GM19025 (cell line): ENCODE measurements around the gene RDM1.

ENCODE experiments used
- ATAC-seq: cut with Tn5 transposase; IDR thresholded peaks from one replicate; pipeline ENCODE4 v1.9.1; 2021; ENCODE audit warnings: mild to moderate bottlenecking, low read depth, moderate library complexity; ENCODE audit not compliant: unreplicated experiment

RDM1 gene

DNA sequence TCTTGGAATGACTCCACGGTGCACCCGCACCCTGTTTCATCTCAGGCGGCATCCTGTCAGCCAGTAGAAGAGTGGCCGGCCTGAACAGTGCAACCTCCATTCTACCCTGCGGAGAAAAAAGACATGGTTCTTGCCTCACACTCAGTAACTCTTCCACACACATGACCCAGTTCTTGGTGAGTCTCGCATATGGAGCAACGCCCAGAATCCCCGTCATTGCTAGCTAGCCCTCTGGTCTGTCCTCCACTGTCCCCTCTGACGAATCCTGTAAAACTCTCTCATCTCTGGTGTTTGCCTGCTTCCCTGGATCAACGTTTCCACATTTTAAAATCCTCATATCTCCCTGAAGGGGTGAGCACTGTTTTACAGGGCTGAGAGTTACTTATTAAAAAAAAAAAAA is 4.2 kb upstream of the RDM1 start:
- ATAC-seq, result no peak

DNA sequence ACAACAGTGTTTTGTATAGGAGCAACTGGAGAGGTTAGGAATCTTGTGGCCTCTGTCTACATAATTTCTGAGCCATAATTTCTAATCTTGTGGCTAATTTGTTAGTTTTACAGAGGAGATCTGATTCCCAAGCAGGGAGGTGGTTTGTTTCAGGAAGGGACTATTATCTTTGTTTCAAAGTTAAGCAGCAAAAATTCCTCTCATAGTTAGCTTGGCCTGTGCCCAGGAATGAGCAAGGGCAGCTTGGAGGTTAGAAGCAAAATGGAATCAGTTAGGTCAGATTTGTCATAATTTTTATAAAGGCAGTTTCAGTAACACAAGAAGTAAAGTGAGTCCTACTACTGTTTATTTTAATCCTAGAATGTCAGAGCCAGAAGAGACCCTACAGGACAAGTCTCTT is 2.0 kb upstream of the RDM1 start:
- no peak for ATAC-seq

DNA sequence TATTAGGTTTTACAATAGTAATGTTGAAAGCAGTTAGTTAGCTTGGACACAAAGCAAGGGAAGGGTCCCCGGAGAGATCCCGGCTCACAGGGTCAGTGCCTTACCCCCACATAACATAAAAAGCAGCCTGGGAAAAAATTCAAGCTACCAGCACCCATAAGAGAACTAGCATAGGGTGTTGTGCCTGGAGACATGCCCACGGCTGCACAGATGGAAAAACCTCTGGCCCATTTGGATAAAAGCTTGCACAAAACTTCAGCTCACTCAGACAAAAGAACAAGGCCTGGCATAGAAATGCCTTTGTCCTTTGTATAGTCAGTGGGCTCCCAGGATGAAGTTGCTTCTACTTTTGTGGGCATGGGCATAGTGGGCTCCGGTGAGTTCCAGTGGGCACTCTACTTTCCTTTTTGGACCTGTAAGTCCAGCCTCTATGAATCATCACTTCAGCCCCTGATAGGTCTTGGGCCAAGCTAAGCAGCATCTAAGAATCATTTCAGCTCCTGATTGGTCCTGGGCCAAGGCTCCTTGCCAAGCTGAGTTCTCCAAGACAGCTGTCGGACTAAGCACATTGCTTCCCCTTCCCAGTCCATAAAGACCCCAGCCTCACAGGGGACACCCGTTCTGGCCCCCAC is 1.3 kb upstream of the RDM1 start:
- no peak for ATAC-seq

DNA sequence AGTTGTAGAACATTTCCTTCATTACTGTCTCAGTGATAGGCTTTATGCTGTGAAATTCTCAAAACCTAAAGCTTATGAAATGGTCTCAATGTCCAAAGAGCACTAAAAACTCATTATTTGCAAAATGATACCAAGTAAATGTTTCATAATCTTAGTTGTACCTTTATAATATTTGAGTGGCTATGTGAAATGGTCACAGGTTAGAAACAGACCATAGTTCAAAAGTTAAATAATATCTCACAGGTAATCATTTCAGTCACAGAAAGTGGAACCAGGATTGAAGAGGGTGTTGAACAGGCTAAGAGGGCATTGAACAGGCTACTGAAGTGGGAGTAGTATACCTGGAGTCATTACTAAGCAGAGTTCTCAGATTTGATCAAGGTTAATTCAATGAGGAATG is 2.9 kb downstream of the RDM1 start:
- no peak for ATAC-seq

DNA sequence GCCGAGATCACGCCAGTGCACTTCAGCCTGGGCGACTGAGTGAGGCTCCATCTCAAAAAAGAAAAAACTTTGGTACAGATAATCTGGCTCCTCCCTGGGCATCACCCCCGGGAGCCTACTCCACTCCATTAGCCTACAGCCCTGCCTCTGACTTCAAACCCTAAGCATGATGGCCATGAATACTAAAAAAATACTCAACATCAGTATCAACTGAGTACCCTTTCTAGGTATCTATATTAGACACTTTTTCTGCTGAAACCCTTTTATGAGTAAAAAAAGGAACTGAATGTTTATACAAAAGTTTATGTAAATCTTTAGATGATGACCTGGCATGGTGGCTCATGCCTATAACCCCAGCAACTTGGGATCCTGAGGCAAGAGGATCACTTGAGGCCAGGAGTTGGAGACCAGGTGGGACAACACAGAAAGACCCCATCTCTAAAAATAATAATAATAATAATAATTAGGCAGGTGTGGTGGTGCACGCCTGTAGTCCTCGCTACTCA is 6.9 kb downstream of the RDM1 start:
- no peak for ATAC-seq

DNA sequence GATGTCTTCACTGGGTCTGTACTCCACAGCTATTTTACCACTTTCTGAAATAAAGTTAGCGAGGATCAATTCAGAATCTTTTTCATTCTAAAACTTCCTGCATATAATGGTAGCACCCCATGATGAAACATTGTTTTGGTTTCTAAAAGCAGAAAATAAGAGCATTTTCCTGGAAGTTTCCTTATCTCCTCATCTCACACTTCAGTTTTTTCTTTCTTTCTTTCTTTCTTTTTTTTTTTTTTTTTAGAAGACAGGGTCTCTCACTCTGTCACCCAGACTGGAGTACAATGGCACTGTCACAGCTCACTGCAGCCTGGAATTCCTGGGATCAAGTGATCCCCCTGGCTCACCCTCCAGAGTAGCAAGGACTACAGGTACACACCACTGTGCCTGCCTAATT is 10.3 kb downstream of the RDM1 start:
- ATAC-seq, result no peak

DNA sequence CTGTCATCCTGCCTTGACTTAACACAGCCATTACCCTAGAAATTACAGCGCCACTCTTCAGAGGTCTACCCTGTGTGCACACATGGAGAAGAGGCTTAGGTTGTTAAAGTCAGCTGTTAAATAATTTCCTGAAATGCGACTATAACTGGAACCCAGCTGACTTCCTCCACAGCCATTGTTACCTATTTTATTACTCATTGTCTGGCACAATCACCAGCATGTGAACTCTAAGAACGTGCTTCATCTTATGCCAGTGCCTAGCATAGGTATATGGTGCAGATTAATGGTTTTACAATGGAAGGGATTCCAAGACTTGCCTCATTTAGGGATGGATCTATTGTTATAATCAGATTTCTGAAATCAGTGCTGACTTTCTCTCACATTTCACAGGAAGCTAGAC is 11.9 kb downstream of the RDM1 start:
- no peak for ATAC-seq

DNA sequence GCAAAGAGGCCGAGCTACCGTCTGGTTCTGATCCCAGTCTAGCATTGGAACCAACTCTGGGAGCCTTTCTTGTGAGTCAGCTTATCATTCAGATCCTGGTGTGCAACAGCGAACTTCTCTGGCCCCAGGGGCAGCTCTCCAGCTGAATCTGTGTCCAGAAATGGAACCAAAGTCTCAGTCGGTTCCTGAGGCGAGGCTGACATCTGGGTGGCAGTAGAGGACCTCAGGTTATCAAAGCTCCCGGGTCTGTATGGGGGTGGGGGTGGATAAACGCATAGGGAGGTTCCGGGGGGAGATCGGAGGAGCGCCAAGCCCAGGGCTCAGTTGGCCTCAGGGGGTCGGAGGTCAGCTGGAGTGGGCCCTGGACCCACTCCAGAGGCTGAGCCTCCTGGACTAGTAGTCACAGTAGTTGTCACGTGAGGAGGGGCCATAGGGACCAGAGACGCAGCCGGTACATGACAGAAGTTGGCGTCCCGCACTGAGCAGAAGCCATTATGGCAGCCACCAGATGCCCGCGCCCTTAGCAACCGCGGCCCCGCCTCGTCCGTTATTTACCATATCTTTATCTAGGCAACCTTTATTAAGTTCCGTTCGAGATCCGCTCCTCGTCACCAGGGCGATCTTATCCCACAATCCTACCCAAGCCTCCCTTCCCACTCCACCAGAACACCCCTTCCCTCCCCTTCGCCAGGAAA is 12.9 kb downstream of the RDM1 start:
- ATAC-seq, result no peak

DNA sequence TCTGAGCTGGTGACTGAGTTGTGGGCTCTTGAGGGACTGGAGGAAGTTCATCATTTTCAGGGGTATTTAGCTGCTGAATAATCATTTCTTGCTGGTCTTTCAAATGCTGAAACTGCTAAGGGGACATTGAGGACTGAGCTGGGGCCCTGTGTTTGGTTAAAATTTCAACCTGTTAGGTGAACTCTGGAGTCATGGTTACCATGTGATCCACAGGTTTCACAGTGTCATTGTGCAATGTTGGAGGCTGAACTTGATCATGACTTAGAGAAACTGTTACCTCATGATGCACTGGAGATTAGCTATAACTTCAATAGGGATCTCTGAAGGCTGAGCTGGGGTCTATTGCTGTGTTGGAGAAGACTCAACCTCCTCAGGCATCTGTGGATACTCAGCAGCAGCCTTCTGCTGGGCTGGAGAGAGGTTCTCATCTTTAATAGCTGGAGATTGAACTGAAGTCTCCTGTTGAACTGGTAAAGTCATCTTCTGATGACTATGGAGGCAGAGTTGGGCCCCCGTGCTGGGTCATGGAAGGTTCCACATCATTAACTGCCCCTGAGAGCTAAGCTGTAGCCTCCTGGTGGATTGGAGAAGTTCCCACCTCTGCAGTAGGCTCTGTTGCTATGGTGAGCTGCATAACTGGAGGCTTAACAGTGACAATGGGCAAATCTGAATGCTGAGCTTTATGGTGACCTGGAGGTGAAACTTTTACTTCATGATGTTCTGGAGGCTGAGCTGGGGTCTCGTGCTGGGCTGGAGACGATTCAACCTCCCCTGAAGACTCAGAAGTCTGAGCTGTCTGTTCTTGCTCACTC is 15.2 kb downstream of the RDM1 start:
- ATAC-seq, result no peak

DNA sequence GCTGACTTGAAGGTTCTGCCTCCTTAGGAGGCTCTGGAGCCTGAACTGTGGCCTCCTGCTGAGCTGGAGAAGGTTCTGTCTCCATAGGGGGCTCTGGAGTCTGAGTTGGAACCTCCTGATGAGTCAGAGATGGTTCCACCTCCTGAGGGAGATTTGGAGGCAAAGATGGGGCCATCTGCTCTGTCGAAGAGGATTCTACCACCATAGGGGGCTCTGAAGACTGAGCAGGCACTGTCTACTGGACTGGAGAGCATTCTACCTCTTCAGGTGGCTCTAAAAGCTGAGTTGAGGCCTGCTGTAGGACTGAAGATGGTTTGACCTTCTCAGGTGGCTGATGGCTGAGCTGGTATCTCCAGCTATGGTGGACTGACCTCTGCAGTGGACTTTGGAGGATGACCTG is 16.2 kb downstream of the RDM1 start:
- ATAC-seq, result no peak

DNA sequence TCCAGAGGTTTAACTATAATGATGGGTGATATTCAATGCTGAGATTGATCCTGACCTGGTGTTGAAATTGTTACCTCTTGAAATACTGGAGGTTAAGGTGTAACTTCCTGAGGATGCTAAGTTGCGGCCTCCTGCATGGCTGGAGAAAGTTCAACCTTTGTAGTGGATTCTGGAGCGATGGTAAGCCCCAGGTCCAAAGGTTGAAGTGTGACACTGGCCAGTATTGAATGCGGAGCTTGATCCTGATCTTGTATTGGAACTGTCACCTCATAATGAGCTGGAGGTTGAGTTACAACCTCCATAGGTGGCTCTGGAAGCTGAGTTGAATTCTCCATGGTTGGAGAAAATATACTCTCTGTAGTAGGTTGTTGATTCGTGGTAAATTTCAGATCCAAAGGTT is 17.0 kb downstream of the RDM1 start:
- ATAC-seq, result no peak

DNA sequence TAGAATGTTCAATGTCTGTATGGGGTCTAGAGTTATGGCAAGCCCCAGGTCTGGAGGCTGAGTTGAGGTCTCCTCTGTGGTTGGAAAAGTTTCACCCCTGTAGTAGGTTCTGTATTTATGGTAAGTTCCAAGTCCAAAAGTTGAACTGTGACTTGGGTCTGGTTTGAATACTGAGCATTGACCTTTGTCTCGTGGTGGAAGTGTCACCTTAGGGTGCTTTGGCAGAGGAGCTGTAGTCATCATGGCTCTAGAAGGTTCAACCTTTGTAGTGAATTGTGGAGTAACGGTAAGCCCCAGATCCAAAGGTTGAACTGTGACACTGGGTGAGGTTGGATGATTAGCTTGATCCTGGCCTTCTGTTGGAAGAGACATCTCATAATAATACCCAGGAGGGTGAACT is 17.6 kb downstream of the RDM1 start:
- no peak for ATAC-seq

DNA sequence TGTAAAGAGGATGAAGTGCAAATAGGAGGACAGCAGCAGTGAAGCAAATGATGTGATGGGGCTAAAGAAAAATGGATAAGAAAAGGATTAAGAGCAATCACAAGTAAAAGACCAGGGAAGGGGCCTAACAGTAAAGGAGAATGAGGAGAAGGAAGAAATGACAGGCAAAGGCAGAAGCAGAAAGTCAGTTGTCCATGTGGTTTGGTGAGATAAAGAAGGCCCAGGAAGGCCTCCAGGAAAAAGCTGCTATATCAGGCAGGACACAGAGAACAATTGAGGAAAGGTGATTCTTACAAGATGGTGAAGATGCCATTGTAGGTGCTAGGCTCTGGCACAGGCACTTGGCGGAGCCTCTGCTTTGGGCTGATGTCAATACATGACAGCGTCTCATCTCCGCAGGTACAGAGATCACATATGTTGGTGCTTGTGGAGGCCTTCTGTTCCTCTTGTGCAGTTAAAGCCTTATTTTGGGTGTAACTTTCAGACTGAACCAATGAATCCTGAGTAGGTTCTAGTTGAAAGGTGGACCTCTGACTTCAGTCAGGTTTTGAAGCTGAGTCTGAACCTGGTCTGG is 18.1 kb downstream of the RDM1 start:
- ATAC-seq, result no peak

DNA sequence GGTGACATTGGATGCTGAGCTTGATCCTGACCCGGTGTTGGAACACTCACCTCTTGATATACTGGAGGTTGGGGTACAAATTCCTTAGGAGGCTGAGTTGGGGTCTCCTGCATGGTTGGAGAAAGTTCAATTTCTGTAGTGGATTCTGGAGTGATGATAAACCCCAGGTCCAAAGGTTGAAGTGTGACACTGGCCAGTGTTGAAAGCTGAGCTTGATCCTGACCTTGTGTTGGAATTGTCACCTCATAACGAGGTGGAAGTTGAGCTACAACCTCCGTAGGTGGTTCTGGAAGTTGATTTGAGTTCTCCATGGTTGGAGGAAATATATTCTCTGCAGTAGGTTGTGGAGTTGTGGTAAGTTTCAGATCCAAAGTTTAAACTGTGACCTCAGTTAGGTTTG is 21.2 kb downstream of the RDM1 start:
- no peak for ATAC-seq

DNA sequence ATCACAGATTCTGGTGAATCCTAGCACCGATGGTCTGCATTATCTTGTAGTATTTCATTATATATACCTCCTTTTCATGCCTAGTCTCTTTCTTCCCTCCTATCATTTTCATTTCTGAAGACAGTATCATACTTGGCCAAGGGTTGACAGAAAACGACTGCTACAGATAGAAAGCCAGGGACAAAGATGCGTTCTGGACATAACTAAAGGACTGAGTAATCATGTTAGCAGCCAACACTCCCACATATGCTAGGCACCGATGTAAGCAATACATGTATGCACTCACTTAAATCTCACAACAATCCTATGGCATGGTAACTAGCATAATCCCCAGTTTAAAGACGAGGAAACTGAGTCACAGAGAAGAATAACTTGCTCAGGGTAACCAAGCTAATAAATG is 22.9 kb downstream of the RDM1 start:
- ATAC-seq, result no peak

DNA sequence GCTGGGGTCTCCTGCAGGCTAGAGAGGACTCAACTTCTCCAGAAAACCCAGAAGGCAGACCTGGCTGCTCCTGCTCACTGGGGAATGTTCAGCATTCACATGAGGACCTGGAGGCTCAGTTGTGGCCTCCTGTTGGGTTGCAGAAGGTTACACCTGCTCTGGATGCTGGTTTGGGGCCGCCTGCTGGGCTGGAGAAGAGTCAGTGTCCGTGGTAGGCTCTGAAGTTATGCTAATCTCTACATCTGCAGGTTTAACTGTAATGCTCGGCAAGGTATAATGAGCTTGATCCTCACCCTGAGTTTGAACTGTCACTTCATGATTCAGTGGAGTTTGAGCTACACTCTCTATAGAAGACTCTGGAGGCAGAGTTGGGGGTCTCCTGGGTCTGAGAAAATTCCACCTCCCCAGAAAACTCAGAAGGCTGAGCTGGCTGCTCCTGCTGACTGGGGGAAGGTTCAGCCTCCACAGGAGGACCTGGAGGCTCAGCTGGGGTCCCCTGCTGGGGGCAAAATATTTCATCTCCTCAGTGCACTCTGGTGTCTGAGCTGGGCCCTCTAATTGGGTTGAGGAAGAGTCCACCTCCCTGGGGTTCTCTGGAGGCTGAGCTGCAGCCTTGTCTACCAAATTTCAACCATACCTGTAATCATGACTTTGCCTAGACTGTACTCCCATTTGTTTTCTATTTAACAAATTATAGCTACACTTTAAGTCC is 23.5 kb downstream of the RDM1 start:
- ATAC-seq, result no peak

DNA sequence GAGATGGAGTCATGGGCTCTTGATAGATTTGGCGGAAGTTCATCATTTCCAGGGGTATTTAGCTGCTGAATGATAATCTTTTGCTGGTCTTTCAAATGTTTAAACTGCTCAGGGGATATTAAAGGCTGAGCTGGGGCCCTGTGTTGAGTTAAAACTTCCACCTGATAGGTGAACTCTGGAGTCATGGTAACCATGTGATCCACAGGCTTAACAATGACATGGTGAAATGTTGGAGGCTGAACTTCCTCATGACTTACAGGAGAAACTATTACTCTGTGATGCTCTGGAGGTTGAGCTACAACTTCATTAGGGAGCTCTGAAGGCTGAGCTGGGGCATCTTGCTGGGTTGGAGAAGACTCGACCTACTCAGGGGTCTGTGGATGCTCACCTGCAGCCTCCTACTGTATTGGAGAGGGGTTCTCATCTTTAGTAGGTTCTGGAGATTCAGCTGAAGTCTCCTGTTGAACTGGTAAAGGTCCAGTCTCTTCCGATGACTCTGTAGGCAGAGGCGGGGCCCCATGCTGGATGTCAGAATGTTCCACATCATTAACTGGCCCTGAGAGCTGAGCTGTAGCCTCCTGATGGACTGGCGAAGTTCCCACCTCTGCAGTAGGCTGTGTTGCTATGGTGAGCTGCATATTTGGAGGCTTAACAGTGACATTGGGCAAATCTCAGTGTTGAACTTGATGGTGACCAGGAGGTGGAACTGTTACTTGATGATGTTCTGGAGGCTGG is 24.2 kb downstream of the RDM1 start:
- no peak for ATAC-seq

DNA sequence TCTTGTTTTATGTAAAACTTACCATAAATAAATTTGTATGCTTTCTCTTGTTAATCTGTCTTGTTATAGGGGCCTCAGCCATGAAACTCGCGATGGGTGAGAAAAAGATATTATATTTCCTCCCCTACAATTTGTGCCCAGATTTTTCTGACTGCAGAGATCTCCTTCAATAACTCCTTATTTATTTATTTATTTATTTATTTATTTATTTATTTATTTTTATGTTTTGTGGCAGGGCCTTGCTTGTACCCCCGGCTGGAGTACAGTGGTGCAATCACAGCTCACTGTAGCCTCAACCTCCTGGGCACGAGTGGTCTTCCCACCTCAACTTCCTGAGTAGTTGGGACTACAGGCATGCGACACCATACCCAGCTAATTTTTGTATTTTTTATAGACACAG is 27.1 kb downstream of the RDM1 start:
- no peak for ATAC-seq

DNA sequence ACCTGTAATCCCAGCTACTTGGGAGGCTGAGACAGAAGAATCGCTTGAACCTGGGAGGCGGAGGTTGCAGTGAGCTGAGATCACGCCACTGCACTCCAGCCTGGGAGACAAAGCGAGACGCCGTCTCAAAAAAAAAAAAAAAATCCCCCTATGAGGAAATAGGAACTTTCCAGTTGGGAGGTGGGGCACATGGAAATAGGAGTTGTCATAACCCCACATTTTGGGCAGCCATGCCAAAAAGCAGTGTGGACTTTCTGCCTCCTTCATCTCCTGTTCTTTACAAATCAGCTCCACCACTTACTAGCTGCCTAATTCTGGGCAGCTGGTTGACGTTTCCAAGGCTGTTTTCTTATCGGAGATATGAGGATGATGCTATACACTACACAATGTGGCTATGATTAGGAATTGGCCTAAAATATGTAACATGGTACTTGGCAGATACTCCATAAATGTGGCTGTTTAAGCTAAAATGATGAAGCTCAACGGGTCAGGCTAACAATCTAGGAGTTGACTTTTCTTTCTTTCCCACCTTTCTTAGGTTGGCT is 28.9 kb downstream of the RDM1 start:
- no peak for ATAC-seq
